Measurements from ENCODE around the gene PID1.

The PID1 gene

DNA sequence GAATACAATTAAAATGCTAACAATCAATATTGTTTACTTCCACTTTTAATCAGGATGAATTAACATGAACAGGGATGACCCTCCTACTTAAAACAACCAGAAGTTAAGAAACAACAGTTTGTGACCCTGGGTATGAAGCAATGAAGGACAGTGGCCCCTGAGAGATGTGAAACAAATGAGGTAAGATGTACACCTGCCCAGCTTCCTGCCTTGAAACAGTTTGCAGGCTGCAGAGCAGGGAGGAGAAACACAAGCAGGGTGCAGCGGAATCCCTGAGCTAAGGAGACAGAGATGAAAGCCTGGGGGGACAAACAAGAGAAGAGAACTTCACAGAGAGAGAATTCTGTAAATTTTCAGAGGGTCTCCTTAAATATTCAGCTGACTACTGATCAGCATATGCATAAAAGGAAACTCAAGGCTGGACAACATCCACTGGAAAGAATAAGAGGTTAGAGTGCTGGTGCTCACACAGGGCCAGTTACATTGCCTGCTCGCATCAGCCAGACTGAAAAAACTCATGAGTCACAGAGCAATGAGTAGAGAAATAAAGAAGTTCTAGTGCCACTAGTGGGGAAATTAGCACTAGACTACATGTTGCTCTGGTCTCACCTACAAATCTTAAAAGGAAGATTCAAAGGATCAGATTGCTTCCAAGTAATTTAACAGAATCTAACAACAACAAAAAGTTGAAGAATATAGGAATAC is 106.4 kb downstream of the PID1 start:
- no peak for DNase-seq (ENCODE audit: low read depth)

DNA sequence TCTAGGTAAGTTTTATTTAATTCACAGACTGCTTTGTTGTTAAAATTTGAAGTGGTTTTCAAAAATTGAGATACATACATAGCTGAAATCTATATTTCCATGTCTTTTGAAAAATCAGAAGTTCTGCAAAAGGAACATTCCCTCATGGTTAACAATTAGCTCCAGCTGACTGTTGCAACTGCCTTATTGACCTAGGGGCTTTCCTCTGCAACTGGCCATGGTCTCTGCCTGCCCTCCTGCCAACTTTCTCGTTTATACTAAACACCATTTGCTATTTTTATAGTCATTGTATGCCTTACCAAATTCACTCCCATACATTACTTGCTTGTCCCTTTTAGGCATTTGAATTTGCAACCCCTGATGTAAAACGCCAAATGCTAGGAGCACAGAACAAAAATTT is 107.2 kb downstream of the PID1 start:
- DNase-seq (ENCODE audit: low read depth) = no peak

DNA sequence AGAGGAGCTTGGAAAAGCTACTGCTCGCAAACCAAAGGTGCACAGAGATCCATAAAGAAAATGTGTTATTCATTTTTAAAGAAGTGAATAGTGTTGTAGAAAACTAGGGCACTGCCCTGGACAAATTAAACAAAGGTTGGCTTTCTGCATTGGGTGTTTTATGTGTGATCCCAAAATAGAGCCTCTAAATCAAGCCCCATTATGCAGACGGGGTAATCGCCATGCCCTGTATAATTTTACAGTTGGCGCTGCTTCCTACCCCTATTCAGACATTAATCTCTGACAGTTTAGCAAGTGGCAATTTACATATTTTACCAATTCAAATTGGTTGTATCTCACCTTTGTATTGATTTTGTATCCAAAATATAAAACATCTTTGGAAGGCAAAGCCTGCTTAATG is 109.1 kb downstream of the PID1 start:
- DNase-seq (ENCODE audit: low read depth) = no peak

DNA sequence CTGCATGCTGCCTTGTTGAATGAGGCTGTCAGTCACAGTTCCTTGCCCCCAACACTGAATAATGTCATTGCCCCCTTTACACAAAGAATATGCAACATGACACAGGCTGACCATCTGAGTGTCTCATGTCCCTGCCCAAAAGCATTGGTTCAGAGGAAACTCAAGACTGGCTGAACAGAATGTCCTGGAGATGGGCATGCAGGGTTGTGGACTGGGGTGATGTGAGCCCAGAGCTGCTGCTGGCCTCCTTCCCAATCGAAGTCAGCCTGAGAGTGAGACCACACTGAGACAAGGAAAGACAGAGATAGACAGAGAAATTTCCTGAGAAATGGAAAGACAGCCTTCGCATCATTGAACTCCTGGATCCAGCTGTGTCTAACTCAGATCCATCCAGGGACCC is 110.1 kb downstream of the PID1 start:
- DNase-seq (ENCODE audit: low read depth) = no peak

DNA sequence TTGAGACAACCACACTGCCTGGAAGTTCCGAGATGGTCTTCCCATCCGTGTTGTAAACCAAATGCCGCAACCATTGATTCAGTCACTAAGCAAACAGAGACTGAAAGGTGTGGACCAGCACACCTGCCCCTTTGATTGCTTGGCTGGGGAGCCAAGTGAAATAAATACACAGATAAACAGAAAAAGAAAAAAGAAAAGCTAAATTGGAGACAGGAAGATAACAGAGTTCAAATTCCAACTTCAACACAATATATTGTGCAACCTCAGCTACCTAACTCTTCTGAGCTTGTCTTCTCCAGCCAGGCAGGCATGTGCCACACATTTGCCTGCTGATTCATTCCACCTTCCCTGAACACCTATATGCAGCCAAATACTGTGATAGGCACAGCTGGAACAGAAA is 110.9 kb downstream of the PID1 start:
- DNase-seq (ENCODE audit: low read depth) = no peak

DNA sequence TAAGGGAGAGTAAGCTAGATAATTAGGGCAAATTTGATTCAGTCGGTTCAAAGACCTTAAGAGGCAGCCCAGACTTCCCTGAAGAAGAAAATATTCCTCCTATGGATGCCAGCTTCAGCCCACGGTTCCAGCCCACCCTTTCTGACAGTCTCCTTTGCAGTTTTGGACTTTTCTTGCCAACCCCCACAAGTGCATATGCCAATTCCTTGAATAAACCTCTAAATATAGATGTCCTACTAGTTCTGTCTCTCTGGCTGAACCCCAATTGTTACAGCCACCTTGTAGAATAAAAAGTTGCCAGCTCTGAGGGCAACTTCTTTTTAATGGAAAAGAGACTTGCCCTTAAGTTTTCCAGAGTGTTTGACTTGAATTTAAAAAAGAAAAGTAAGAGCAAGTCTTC is 111.7 kb downstream of the PID1 start:
- DNase-seq (ENCODE audit: low read depth) = no peak

DNA sequence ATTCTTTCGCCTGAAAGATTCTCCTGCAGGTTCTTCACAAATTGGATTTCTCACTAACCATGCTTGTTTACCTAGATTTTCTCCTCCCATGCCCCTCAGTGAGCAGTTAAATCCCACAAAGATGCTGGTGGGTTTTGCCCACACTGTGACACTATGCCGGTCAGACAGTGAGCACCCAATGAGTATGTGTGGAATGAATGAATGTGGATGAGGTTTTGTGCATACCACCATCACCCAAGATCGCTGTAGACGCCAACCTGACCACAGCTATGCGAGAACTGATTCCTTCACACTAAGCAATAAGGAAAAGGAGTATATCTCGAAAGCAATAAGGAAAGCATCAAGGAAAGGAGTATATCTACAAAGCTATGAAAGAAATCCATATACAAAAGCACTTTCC is 116.7 kb downstream of the PID1 start:
- no peak for DNase-seq (ENCODE audit: low read depth)

DNA sequence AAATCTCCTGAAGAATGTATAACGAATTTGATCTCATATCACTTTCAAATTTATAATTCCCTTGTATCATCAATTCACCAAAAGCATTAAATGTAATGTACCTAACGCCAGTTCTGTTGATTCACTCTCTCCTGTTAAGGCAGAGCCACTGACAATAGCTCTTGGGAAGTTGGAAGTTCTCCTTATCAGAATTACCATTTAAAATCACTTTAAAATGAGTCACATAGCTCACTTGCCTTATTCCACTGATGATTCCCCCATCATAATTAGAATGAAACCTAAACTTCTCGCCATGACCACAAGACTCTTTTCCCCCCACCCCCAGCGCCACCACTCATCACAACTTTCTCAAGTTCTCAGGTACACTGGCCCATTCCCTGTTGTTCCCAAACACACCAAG is 117.1 kb downstream of the PID1 start:
- DNase-seq (ENCODE audit: low read depth) = no peak

DNA sequence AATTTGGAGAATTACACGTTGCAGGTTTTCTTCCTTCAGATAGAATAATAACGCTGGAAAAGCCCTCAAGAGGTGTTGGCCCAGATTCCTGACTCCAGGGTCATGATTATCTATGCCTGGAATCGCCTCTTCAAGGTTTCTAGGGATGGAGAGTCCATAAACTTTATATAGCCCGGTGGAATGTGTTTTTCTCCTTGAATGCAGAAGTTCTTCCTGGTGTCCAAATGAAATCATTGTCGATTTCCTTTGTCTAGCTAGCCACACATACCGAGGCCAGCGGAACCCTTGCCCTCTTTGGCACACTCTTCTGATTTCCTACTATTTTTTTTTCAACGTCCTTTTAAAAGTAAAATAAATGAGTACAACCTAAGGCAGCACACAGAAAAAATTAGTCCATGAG is 117.8 kb downstream of the PID1 start:
- no peak for DNase-seq (ENCODE audit: low read depth)

DNA sequence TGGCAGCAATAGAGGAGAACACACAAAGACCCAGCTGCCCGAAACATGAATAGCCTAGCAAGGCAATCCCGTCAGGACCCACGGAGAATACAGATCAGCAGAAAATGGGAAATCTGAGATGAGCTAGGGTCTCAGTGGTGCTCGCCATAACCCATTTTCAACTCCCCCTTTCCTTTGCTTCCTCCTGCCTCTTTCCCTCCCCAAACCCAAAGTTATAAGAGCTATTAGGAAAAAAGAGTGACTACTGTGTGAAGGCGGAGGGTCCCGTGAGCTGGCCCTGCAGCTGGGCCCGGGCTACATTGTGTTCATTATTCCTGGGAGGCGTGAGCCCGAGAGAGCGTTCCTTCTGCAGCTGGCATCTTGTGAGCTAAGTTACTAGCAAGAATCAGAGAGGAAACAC is 118.4 kb downstream of the PID1 start:
- DNase-seq (ENCODE audit: low read depth) = no peak

DNA sequence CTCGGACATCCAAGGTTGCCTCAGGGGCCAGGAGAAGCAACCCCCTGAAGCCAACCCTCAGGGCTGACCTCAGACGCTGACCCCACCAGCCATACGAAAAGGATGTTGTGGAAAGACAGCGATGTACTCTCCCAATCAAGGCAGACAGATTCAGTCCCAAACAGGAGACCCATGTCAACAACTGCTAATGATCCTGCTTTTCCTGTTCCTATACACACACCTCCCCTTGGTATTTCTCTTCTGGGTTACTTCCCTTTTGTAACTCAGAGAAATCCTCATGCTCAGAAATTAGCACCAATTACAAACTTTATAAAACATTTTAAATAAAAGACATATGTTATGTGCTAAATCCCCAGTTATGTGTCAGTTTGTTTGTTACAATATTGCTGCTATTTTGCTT is 120.8 kb downstream of the PID1 start:
- DNase-seq (ENCODE audit: low read depth) = no peak

DNA sequence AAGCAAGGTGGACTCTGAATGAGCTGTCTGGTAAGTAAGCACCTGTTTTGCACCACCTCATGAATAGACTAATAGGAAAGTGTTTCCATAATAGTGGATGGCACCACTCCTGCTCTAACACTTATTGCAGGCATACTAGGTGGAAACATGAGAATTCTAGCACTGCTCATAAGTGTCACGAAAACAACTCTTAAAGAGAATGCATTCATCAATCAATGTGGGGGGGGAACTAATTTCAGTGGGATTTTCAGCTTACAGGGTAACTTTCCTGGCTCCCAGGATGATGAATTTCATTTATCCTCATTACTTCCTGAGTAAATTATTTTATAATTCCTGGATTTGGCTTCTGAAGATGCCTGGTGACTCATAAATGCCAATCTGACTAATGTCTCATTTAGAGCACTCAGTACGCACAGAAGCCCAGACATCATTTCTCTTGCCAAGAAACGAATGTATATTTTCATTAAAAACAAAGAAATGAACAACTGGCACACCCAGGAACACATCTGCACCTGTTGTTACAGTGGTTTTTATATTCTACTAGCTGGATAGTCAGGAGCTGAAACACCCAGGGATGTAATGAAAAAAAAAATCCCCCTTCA is 129.6 kb downstream of the PID1 start:
- no peak for DNase-seq (ENCODE audit: low read depth)

DNA sequence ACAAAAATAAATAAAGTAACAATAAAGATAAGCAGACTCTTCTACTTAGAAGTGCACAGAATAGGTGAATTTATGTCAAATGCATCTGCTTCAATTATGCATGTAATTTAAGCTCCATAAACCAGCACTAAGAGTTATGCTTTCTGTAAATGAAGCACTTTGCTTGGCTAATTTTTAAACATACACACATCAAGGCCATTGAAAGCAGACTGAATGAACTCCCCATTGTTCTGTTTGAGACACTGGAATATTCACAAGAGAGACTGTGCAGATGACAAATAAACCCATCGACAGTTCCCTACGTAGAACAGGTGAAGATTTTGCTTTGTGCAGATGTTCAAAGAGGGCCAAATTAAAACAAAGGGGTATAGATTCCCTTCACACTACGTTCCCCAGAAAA is 133.4 kb downstream of the PID1 start:
- DNase-seq (ENCODE audit: low read depth) = no peak

DNA sequence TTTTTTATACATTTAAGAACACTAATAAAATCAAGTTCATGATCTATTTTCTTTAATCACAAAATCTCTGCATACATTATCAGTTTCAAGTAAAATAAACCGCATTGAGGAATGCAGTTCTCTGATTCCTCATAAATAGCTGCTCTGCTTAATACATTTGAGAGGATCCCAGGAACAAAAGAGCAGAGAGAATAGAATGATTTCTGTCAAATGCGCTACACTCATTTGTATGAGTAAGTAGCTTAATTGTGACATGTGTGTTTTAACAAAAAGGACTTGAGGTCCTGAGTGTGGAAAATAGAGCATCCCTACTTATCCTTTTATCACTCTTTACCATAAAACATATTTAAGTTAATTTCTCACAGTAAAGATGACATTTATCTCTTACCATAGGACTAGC is 134.0 kb downstream of the PID1 start:
- no peak for DNase-seq (ENCODE audit: low read depth)

DNA sequence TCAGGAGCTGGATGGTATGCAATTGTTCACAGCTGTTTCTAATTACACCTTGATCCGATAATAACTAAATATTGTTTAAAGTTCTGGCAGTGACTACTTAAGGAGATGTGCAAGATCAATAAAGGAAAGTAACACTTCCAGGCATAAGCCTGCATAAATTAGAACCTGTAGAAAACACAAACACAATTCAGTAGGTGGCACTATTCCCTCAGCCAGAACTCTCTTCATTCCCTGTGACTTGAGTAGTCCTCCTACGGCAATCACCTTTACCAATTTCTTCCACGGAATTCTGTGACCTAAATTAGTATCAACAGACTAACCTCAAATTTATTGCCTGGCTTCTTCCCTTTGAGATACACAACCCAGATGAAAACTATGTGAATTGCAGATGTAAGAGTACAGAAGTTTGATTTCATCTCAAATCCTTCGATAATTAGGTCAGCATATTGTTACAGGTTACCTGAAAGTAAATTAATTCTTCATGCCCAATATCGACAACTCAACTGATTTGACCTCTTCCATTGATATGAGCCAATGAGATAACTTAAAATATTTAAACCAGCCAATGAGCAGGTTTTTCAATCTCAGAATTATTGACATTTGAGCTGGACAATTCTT is 137.8 kb downstream of the PID1 start:
- no peak for DNase-seq (ENCODE audit: low read depth)

DNA sequence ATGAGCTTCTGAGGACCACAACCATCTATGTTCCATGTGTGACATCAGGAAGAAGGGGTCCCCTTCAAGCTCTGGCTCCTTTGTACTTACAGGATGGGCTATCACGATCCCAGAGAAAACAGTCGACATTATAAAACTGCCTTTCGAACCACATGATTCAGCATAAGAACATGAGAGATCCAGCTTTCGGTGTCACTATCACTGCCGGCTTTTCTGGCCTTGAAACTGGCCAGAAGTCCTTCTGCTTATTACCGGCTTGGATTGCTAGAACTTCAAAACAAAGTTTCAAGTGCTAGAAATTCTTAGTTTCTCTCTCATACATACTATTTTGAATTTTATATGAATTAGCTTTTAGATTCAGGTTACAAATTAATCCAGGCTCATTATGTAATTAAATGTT is 138.9 kb downstream of the PID1 start:
- no peak for DNase-seq (ENCODE audit: low read depth)

DNA sequence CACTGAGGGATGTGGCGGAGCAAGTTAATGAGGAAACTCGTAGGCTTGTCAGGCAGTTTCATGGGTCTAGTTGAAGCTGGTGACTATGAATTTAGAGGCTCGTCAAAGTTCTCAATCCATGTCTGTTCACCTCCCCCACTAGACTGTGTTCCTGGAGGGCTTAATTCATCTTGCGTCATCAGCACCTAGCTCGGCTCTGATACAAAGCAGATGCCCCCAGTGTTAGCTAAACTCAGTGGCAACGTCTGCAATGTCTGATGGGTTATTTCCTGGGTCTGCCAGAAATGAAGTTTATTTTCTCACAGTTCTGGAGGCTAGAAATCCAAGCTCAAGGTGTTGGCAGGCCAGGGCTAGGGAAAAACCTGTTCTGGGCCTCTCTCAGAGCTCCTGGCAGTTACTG is 140.6 kb downstream of the PID1 start:
- no peak for DNase-seq (ENCODE audit: low read depth)

DNA sequence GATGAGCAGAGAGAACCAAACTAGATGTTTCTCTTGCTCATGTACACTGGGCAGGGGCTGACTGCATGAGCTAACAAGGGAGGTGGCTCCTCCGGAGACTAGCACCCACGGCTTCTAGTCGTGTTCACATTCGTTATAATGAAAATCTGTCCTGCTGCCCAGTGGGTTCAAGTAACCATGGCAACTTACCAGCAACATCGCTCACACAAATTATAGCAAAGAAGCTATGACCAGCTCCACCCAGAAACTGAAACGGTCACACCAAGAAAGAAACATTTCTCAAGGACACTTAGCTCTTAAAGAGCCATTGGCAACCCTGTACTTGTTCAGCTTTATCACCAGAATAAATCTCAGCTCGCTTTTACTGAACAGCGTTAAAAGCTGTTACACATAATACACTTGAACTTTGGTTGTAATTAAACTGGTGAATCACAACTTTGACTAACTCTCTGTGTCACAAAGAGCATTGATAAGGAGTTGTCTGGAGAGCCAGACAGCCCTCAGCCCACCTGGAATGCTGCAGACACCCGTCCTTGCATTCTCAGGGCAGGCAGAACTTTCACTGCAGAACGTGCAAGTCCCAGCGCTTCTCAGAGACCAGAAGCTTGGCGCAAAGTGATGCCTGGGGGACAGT is 141.2 kb downstream of the PID1 start:
- no peak for DNase-seq (ENCODE audit: low read depth)

DNA sequence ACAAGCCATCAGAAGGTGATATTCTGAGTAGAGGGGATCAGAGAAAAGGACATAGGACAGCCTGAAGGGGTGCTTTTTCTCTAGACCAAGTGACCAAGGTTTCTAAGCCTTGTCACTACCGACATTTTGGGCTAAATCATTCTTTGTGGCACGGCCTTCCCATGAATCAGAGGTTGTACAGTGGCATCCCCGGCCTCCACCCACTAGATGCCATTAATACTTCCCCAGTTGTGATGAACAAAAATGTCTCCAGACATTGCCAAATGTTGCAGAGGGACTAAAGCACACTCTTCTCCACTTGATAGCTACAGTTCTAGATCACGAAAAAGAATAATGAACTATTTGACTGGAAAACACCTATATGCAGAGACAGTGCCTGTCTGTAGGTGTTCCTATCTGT is 143.6 kb downstream of the PID1 start:
- no peak for DNase-seq (ENCODE audit: low read depth)

DNA sequence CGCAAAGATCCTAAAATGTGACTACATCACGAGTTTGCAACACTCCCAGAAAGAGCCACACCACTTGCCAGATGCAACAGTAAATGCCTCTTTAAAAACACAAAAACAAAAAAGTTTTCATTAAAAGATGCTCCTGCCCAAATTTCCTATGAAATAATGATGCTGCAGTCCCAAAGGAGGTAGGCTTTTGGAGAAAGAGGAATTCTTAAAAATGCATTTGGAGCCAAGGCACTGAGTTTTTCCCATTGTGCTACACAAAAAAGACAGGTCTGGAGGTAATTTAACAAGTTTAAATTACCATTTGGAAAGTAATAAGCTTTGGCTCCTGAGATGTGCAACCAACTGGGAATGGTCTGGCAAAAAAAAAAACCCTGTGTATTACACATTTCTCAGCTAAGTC is 145.0 kb downstream of the PID1 start:
- DNase-seq (ENCODE audit: low read depth) = no peak

DNA sequence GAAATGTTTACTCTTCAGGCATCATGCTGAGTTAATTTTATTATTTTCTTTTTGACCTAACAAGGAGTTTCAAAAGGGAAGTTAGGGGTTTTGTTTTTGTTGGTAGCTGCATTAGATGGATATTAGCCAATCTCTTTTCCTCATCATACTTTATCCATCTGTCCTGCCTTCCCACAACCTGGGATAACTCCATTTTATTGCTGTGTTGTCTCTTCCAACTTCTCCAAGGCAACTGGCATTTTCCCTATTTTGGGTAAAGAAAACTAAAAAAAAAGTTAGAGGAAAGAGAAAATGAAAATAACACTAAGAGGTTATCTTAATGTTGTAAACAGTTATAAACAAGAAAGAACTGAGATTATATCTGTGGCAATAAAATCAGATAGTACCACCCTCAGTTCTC is 147.0 kb downstream of the PID1 start:
- DNase-seq (ENCODE audit: low read depth) = no peak

DNA sequence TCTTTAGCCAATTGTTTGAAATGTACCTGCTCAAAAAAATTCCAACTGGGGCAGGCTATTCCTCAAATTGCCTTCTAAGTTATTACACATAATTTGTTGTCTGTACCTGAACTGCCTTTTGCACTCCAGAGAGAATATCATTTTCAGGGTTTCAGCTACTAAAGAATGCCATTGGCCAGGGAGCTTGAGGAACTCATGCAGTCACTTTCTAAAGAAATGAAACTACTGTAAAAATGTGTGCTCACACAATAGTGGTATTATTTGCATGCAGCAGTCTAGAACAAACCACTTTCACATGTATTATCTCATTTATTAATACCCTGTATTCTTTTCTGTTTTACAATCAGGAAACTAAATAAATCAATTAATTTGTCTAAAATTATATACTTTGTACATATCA is 152.2 kb downstream of the PID1 start:
- no peak for DNase-seq (ENCODE audit: low read depth)

DNA sequence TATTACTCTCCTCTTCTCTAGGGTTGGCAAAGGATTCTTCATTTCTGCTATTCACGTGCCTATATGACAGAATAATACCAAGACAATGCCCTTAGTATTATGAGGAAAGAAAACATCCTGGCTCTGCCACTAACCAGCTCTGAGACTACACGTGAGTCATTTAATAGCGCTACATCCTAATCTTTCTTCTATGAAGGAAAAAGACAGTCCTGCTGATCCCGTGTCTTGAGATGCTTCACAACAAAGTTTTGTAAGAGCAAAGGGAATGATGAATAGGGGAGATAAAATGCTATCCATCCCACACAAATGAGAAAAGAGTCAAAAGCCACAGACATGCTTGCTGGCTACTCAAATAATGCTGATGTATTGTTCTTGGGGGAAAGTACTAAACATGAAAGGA is 152.8 kb downstream of the PID1 start:
- no peak for DNase-seq (ENCODE audit: low read depth)

DNA sequence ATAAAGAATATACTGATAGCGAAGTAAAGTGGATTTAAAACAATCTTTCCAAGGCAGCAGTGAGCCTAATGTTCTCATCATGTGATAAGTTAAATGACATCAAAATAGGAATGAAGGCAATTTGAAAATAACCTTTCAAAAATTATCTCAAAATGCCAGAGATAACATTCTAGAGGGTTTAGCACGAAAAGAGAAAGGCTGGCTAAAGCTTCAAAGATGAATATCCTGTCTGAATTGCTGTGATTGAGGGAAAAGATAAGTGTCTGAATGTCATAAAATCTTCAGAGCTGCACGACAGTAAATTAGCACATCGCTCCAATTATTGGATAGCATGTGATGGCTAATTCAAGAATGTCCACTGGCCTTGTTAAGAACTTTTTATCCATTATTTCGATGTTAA is 159.3 kb downstream of the PID1 start:
- no peak for DNase-seq (ENCODE audit: low read depth)
